Epidermal melanocyte (primary cell): ENCODE data around the gene ABCA7.
"Not testable (repeated sequence)": the region's sequence is repeated elsewhere in the genome, so short reads cannot be mapped to it uniquely, and the experiment has no call there.

Experiments
- DNase-seq: peaks from one replicate; pipeline ENCODE4 v3.0.0; 2011; ENCODE audit warnings: low spot score; ENCODE audit not compliant: insufficient read length

Gene ABCA7

DNA sequence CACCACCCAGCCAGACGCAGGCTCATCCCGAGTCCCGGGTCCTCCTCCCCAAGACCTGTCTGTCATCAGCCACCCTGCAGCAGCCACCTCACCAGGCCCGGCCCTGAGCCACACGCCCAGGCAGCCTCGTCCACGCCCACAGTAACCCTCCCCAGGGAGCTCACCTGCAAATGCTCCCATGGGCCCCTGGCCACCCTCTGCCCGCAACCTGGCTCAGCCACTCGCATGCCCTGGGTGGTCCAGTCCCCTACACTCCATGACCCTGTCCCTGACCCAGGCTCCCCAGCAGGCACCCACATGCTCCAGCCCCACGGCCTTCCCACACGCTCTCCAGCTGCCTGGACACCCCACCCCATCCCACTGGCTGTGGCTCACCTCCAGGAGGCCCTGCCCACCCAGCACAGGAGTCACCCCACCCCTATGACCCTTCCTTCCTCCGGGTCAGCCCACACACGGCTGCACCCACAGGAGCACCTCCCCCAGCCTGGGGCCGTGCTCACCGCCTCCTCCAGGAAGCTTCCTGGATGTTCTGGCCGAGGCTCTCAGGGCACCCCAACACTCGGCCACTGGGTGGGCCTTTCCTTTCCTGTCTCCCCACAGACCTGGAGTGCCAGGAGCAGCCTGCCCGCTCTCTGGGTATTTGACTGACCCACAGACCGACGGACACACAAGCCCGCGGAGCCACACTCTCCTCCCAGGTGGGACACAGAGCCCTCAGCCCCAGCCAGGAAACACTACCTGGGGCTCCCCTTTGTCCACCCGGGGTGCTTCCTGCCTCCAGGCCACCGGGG, 22.6 kb upstream of the ABCA7 start:
- DNase-seq, result no peak

DNA sequence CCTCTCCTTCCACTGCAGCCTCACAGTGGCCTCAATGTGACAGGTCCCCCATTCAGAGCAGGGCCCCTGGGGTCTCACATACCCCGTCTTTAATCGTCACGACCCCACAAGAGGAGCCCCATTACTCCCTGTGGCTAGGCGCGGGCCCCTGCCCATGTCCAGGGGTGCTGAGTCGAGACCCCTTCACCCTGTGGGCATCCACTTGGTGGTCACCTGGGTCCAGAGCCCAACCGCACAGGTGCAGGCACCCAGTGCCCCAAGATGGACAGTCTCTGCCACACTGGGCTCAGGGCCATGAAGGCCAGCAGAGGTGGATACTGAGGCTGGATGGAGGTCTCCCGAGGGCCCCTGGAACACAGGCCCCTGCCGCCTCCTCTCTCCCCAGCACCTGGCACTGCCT, 22.0 kb upstream of the ABCA7 start:
- no peak for DNase-seq

DNA sequence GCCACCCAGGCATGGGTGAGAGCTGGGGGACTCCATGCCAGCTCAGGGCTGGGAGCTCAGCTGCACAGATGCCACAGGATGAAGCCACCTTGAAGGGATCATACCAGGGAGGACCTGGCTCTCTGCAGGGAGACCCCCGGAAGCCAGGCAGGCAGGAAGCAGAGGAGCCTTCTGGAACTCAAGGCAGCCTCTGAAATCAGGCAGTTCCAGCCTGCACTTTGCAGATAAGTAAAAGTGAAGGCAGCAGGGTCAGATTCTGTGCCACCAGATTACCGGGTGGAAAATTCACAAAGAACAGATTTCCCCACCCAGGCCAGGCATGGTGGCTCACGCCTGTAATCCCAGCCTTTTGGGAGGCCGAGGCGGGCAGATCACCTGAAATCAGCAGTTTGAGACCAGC, 21.5 kb upstream of the ABCA7 start:
- no peak for DNase-seq

DNA sequence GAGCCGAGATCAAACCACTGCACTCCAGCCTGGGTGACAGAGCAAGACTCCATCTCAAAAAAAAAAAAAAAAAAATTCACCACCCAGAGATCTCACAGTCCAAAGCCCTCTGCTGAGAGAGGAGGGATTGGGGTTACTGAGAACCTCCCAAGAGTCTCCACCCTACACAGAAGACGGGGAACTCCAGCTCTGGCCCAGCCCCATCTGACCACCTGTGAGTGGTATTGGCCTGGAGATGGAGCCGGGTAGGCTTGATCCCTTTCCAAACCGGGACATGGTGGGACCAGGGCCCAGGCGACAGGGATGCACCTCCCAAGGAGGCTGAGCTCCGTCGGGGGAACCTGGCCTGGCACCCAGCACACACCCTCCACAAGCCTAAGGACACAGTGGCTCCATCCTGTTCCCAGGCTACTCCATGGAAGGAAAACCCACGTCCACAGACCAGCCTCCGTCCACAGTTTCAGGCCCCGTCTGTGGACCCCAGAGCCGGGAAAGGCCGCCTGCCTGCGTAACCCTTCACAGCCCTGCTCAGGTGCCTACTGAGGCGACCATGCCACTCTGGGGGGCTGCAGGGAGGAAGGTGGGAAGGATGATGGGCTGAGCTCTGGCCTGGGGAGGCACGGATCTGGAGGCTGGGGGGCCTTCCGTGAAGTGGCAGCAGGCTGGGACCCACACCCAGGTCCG, 20.8 kb upstream of the ABCA7 start:
- no peak for DNase-seq

DNA sequence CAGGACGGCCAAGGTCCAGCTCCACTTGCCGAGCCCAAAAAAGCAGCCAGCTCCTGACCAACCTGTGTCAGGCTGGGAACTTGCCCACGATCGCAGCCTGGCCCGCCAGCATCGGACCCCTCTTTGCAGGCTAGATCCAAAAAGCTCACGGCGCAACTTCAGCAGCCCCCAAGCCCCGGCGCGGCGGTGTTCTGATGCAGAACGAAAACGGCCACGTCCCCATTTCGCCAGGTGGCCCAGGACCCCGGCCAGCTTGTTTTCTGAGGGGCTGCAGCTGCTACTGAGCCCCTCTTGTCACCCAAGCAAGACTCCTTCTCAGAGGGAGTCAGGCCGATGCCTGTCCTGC, 20.3 kb upstream of the ABCA7 start:
- no peak for DNase-seq

DNA sequence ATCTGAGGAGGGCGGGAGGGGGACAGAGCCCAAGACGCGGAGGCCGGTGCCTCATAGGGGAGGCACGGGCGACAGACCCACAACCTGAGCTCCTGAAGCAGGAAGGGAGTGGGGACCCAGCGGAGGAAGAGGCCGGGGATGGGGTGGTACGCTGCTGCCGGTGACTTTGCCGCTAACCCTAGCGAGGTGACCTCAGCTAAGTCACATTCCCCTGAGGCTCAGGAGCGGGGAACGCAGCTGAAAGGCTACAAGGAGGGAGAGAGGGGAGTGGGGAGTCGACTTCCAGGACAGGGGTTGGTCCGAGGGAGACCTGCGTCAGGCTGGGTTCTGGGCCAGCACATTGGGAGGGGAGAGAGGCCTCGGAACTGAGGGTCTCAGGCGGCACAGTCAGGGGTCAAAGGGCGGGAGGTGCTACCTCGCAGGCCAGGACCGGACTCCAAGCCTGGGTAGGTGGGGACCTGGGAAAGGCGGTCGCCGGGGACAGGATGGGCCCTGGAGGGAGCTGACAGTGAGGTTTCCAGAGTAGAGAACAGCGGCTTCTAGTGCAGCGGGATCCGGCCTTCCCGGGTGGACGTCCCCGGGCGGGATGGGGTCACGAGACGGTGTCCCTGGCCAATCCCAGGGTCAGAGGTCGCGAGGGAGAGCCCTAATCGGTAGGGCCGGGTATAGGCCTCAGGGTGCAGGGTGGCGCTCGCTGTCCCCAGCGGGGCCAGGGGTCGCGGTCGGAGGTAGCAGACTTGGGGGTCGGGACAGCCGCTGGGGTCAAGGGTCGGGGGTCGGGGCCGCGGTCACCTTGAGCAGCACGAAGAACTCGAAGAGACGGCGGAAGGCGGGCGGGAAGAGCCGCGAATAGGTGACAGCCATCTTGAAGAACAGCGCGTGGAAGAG, 19.7 kb upstream of the ABCA7 start:
- DNase-seq, result no peak

DNA sequence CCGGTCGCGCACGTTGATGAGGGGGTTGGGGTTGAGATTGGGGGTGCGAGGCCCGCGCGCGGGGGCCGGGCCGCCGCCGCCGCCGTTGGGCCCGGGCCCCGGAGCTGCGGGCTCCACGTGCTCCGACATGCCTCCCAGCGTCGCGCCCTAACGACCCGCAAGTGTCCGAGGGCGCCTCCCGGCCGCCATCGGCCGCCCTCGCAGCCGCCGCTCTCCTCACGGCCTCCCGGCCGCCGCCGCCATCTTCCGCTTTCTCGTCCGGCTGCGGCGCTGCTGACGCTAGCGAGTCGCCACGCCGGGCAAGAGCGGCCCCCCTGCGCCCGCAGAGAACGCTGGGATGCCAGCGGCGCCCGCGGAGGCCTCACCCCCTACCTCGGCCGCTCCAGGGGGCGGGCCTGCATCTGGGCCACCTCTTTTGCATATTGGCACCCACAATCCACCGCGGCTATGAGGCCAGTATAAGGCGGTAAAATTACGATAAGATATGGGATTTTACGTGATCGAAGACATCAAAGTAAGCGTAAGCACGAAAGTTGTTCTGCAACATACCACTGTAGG, 19.0 kb upstream of the ABCA7 start, which contains the start of gene TMEM259:
TSS of gene TMEM259 (minus strand) at position 256 of the 558 bp plus-strand sequence. CDS start at position 129, 127 bp downstream.
- peak; percentile 98 for DNase-seq

DNA sequence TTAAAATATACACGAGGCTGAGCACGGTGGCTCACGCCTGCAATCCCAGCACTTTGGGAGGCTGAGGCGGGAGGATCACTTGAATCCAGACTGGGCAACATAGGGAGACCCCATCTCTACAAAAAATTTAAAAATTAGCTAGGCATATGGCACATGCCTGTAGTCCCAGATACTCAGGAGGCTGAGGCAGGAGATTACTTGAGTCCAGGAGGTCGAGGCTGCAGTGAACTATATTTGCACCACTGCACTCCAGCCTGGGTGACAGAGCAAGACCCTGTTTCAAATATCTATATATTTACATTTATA, 16.1 kb upstream of the ABCA7 start:
- not testable (repeated sequence) for DNase-seq

DNA sequence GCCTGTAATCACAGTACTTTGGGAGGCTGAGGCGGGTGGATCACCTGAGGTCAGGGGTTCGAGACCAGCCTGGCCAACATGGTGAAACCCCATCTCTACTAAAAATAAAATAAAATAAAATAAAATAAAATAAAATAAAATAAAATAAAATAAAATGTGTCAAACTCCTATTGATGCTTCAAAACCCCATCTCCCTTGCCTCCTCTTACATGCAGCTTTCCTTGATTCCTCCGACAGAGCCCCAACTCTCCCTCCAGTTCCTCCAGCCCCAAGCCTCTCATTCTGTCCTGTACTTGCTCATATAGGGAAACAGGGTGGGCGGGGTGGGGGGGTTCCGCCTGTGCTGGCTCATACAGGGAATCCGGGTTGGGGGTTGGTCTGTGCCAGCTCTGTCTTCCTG, 14.8 kb upstream of the ABCA7 start:
- DNase-seq, result not testable (repeated sequence)

DNA sequence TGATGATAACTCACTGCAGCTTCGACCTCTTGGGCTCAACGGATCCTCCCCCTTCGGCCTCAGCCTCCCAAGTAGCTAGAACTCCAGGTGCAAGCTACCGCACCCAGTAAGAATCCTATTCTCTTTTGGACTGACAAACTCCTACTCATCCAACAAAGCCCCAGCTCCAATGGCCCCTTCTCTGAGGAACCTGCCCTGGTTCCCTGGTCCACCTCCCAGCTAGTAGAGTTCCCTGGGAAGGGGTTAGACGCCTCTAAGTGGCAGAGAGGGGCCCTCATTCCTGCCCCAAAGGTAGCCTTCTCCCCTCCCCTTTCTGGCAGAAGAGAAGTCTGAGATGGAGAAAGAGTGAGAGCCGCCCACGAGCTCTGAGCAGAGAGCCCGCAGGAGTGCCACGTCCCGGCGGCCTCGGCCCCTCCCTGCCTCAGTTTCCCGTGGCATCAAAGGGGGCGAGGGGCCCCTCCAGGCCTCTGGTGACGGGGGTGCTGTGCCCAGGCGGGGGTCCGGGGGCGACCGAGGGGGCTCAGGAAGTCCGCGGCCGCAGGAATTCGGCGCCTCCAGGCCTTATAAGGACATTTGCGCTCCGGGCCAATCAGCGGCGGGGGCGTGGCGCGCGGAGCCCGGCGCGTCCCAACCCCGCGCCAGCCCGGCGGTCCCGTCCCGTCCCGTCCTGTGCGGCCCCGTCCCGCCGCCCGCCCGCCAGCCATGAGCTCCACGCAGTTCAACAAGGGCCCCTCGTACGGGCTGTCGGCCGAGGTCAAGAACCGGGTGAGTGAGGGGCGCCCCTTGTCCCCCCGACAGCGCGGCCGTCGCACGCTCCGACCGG, 13.7 kb upstream of the ABCA7 start, which contains the start of gene CNN2:
TSS of gene CNN2 (plus strand) at position 649 of the 823 bp plus-strand sequence. CDS start at position 703, 54 bp downstream.
- peak; percentile 89 for DNase-seq

DNA sequence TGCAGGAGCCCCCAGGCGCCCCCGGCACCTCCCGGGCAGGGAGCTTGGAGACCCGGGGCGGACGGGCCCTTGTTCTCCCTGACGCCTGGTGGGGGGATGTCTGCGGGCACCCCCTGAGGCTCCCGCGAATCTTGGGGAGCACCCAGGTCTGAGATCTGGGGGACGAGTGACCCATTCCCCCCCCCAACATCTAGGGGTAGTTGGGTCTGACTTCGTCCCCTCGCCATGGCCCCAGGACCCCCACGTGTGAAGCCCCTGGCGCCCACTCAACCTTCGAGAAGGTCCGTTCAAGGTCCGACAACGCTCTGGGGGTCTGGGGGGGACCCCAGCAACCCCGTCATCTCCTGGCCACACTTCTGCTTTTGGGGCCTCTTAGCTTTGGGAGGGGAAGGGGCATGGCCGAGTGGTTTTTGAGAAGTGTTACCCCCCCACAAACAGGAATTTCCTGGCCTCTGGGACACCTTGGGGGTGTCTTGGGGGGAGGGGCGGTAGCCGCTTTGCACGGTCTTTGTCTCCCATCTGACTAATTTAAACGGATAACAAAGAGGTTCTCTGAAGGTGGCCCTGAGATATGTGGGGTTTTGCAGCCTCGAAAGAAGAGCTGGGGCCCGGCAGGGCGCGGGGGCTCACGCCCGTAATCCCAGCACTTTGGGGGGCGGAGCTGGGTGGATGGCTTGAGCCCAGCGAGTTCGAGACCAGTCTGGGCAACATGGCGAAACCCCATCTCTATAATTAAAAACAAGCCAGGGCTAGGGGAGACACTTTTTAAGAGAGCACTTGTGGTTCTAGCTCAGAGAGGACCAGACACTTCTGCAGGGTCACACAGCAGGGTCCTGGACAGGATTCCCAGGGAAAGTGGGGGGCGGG, 12.9 kb upstream of the ABCA7 start:
- DNase-seq, result peak; percentile 24

DNA sequence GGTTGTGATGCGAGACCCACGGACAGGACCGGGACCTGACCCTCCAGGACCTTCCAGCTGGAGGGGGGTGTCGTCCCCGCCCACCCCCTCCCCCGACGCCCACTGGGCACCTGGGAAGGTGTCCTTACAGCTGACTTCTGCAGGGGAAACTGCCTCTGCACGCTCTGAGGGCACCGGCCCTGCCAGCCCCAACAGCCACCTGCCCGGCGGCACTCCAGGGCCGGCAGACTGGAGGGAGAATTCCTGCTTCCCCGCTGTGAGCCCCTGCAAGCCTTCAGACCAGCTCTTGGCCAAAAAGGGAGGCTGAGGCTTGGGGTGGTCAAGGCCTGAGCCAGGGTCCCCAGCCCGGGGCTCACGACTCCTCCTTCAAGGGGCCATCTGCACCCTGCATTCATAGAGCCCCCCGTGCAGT, 12.3 kb upstream of the ABCA7 start:
- DNase-seq, result no peak

DNA sequence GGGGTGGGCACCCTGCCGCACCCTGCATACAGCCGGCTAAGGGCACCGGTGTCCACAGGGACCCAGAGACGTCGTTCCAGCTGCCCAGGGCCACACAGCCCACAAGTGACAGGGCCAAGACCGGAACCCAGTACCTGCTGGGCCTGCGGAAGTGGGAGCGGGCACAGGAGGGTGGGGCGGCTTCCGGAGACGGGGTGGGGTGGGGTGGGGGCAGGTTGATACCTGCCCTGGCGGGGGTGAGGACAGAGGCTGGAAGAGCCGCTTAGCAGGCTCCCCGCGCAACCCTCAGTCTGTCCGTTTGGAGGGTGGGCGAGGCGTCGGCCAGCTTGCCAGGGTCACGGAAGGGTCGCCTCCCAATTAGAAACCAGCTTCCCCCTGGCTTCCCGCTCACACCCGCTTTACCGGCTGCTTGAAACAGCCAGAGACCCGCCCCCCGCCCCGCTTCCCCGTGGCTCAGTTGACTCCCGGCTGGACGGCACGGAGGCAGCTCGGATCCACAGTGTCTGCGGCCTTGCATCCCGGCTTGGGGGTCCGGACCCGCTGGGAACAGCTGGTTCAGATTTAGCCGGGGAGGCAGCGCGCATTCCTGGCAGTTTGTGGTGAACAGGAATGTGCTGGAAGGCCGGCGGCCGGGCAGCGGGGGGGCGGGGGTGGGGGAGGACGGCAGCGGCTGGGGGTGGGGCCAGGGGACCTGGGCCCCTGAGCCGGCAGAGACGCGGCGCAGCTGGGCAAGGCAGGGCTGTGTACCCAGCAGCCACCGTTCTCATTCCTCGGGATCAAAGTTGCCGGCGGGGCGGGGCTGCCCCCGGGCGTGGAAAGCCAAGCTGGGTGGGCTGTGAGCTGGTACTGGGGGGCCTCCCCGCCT, 11.6 kb upstream of the ABCA7 start:
- peak; percentile 98 for DNase-seq

DNA sequence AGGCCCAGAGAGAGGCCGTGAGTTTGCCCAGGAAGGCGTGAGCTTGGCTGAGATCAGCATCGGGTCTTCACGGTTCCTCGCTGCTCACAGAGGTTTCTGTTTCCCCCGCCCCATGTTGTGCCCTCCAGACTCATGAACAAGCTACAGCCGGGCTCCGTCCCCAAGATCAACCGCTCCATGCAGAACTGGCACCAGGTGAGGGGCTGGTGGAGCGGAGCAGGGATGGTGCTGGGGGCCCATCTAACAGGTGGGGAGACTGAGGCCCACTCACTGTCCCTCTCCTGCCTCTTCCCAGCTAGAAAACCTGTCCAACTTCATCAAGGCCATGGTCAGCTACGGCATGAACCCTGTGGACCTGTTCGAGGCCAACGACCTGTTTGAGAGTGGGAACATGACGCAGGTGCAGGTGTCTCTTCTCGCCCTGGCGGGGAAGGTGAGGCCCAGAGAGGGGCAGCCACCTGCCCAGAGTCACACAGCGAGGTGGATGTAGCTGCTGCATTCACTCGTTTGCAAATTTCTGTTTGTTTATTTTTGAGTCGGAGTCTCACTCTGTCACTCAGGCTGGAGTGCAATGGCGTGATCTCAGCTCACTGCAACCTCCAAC, 7.5 kb upstream of the ABCA7 start:
- DNase-seq, result peak; percentile 3

DNA sequence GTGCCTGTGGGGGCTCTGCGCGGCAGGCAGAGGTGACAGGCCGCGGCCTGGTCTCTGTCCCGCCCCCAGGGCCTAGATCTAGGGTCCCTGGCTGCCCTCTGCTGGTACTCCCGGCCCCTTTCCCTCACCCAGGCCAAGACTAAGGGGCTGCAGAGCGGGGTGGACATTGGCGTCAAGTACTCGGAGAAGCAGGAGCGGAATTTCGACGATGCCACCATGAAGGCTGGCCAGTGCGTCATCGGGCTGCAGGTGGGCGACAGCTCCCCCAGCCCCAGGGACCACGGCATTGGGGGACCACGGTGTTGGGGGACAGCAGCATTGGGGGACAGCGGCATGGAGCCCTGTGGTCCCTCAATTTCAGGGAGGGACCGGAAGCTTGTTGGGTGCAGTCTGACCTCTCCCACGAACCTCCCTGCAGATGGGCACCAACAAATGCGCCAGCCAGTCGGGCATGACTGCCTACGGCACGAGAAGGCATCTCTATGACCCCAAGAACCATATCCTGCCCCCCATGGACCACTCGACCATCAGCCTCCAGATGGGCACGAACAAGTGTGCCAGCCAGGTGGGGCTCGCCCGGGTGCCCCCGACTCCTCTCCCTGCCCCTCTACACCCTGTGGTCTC, 3.8 kb upstream of the ABCA7 start:
- no peak for DNase-seq

DNA sequence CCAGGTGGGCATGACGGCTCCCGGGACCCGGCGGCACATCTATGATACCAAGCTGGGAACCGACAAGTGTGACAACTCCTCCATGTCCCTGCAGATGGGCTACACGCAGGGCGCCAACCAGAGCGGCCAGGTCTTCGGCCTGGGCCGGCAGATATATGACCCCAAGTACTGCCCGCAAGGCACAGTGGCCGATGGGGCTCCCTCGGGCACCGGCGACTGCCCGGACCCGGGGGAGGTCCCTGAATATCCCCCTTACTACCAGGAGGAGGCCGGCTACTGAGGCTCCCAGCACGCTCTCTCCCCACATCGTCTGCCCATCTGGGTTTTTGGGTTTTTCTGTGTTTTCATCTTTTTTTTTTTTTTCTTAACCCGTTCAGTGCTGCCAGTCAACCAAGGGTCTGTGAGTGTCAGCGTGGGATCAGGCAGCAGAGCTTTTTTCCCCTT, 2.3 kb upstream of the ABCA7 start:
- no peak for DNase-seq

DNA sequence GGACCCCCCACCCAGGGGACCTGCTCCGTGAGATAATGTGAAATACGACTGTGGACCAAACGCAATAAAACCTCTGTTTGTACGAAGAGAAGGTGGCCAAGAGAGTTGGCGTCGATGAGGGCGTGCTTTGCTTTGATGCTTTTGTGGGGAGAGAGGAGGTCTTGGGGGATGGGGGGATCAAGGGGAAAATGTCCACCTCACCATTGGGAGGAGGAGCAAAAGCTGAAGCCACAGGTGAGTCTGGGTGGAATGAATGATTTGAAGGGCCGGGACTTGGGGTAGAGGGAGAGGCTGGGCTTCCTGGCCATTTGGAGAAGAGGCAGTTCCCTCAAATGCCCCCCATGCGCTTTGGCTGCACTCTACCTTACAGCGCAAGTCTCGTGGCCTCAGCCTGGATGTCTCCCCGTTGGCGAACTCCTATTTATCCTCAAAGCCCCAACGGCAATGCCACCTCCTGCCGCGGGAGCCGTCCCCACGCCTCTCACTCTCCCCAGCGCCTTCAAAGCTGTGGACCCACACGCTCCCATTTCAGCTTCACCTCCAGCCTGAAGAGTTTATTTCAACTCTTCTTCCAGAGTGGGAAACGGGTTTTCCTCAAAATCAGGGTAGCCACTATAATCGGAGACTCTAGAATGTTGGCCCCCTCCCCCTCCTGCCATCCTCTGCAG, 795 bp upstream of the ABCA7 start:
- DNase-seq, result no peak
